CD4-positive, alpha-beta T cell treated with Interleukin-4 for 1 hour (primary cell): ENCODE results near the gene SACS.

ENCODE experiments used
- DNase-seq, 2 donors: peaks; one replicate each; pipeline ENCODE4 v3.0.0-alpha.2; 2020 to 2022

Gene SACS

DNA sequence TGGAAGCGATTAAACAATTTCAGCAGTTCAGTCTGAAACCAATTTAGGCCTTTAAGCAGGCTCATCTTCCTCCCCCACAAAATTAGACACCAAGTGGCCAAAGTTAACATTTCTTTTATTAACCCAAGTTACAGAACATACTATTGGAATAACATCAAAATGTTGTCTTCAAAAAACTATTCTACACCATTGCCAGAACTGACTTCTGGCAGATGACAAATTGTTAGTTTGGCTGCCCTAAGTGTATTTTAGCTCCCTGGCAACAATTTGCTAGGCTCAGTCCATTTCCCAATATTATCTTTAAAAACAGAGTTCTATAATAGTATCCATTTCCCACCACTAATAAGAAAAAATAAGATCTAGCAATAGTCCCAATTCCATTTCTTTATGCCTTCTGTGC lies 144.9 kb downstream of the SACS start:
- DNase-seq, result no peak

DNA sequence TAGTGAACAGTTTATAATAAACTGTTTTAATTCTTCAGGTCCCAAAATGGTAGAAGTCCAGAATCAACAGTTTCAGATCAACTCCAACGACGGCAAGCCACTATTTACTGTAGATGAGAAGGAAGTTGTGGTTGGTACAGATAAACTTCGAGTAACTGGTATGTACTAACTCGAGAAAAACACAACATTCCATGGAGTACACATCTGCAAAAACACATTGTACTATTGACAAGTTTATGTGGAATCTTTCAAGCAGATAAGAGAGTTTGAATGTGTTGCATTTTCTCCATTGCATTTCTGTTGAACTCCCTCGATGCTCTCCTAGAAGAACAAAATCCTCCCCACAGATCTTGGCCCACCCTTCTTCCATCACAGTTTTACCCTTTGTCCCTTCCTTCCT lies 154.2 kb downstream of the SACS start:
- no peak for DNase-seq
